GM12878 (cell line): ENCODE results near the gene SERPINB6. TPM values are rescaled to one million over a fixed set of nuclear protein-coding genes. Genes with fewer than 3 reads are reported as not detected.

Source experiments
- BCL11A ChIP-seq: IDR thresholded peaks from 2 replicates; pipeline ENCODE4 v1.6.1; 2011; ENCODE audit warnings: low read depth, low read length
- CBX5 ChIP-seq: sonication (generic); IDR thresholded peaks from 2 replicates; pipeline ENCODE4 v1.6.1; 2016; ENCODE audit warnings: low read depth, moderate library complexity, mild to moderate bottlenecking, inconsistent platforms
- CEBPB ChIP-seq, 2 experiments: fragments of 150-350 bp in 1 of 2; IDR thresholded peaks; 2 replicates each; pipeline ENCODE4 v1.6.1; 2012 to 2014; ENCODE audit warnings: low read depth in 2 of 2, low read length in 2 of 2, borderline replicate concordance in 1 of 2, inconsistent platforms in 1 of 2
- CREM ChIP-seq: IDR thresholded peaks from 2 replicates; pipeline ENCODE4 v1.6.1; 2014; ENCODE audit warnings: antibody characterized with exemption, low read depth
- EED ChIP-seq: sonication (generic); IDR thresholded peaks from 2 replicates; pipeline ENCODE4 v1.6.1; 2016; ENCODE audit warnings: antibody characterized with exemption, low read depth
- ETV6 ChIP-seq, 2 experiments: fragments of 450-650 bp in 1 of 2; IDR thresholded peaks in 1 of 2; conservative IDR thresholded peaks in 1 of 2; 2 replicates each; pipeline ENCODE4 v1.6.1; 2014; ENCODE audit warnings: antibody characterized with exemption in 1 of 2, borderline replicate concordance in 1 of 2, low read depth in 1 of 2, mild to moderate bottlenecking in 1 of 2, moderate library complexity in 1 of 2
- JUNB ChIP-seq: IDR thresholded peaks from 2 replicates; pipeline ENCODE4 v1.6.1; 2016; ENCODE audit warnings: antibody characterized with exemption, mild to moderate bottlenecking
- POLR2A ChIP-seq: IDR thresholded peaks from 2 replicates; pipeline ENCODE4 v1.6.1; 2011; ENCODE audit warnings: low read depth, mild to moderate bottlenecking, low read length
- RAD21 ChIP-seq: IDR thresholded peaks from 2 replicates; pipeline ENCODE4 v1.6.1; 2011; ENCODE audit warnings: mild to moderate bottlenecking, low read depth, low read length, moderate library complexity; ENCODE audit not compliant: insufficient read depth
- RAD51 ChIP-seq: fragments of 450-650 bp; IDR thresholded peaks from 2 replicates; pipeline ENCODE4 v1.6.1; 2016; ENCODE audit warnings: moderate library complexity, mild to moderate bottlenecking, inconsistent platforms
- RCOR1 ChIP-seq: conservative IDR thresholded peaks from 2 replicates; pipeline ENCODE4 v1.6.1; 2012; ENCODE audit warnings: low read depth, low read length, improper control_type of control experiment
- TCF12 ChIP-seq: IDR thresholded peaks from 2 replicates; pipeline ENCODE4 v1.6.1; 2011; ENCODE audit warnings: low read depth, mild to moderate bottlenecking, low read length
- YY1 ChIP-seq: IDR thresholded peaks from 2 replicates; pipeline ENCODE4 v1.6.1; 2011; ENCODE audit warnings: low read depth, mild to moderate bottlenecking, low read length
- ZBED1 ChIP-seq: IDR thresholded peaks from 2 replicates; pipeline ENCODE4 v1.6.1; 2016; ENCODE audit warnings: borderline replicate concordance
- polyA plus RNA-seq, 11 experiments: library from polyadenylated mRNA; depleted of rRNA in 4 of 11; unstranded in 6 of 11; stranded (reverse) in 5 of 11; fragments of >200 nt; fragmentation: Nextera tagmentation in 4 of 11; fragmentation: Illumina TruSeq in 1 of 11; extraction: Ambion mirVana in 4 of 11; extraction: Trizol in 1 of 11; gene quantifications; 1 replicate in 1 of 11; 2 replicates in 10 of 11; pipeline versions ENCODE4 v1.2.1 to v1.2.3, GENCODE V29; 2011 to 2016; ENCODE audit warnings: inconsistent platforms in 2 of 11, missing spikeins in 2 of 11, low read depth in 1 of 11
- total RNA-seq, 4 experiments: library from RNA; depleted of rRNA in 3 of 4; stranded (reverse); fragments of >200 nt in 3 of 4; fragmentation: Illumina TruSeq in 1 of 4; extraction: Trizol in 1 of 4; gene quantifications; 2 replicates each; pipeline versions ENCODE4 v1.2.1 to v1.2.3, GENCODE V29; 2013 to 2021
- TF ChIP-seq, protein P1 (sequence below): fragments of 450-650 bp; conservative IDR thresholded peaks from 2 replicates; pipeline ENCODE4 v1.6.1; 2017; ENCODE audit warnings: mild to moderate bottlenecking, moderate library complexity
- TF ChIP-seq, protein P2 (sequence below): IDR thresholded peaks from 2 replicates; pipeline ENCODE4 v1.6.1; 2011; ENCODE audit warnings: low read depth, mild to moderate bottlenecking, low read length, moderate library complexity, borderline replicate concordance; ENCODE audit errors: extremely low read depth
- TF ChIP-seq, protein P3 (sequence below): fragments of 450-650 bp; IDR thresholded peaks from 2 replicates; pipeline ENCODE4 v1.6.1; 2017; ENCODE audit warnings: mild to moderate bottlenecking
- TF ChIP-seq, protein P4 (sequence below): IDR thresholded peaks from 2 replicates; pipeline ENCODE4 v1.6.1; 2012; ENCODE audit warnings: low read length, inconsistent platforms
- TF ChIP-seq, protein P5 (sequence below): fragments of 450-650 bp; IDR thresholded peaks from 2 replicates; pipeline ENCODE4 v1.6.1; 2017; ENCODE audit warnings: borderline replicate concordance

SERPINB6 gene
- total and polyA plus RNA-seq, 10 of the 15 experiments (the other 5 are each of a cell fraction or from before 2014, with no cell fraction given), result 0.37 to 2.2 (median 0.68) TPM; not detected in 1

DNA sequence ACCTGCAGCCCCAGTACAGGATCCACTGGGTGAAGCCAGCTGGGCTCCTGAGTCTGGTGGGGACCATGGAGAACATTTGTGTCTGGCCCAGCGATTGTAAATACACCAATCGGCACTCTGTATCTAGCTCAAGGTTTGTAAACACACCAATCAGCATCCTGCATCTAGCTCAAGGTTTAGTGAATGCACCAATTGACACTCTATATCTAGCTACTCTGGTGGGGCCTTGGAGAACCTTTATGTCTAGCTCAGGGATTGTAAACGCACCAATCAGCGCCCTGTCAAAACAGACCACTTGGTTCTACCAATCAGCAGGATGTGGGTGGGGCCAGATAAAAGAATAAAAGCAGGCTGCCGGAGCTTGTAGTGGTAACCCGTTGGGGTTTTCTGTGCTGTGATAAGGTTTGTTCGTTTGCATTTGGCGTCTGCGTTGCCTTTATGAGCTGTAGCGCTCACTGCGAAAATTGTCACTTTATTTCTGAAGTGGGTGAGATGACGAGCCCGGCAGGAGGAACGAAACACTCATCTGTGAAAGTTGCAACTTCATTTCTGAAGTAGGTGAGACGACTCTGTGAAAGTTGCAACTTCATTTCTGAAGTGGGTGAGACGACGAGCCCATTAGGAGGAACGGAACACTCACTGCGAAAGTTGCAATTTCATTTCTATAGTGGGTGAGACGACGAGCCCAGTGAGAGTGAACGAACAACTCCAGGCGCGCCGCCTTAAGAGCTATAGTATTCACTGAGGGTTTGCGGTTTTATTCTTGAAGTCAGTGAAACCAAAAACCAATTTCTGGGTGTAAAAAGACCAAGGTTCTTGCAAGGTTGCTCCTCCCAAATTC, 31.1 kb downstream of the SERPINB6 start (continued):
- TF ChIP-seq, protein P1, sequence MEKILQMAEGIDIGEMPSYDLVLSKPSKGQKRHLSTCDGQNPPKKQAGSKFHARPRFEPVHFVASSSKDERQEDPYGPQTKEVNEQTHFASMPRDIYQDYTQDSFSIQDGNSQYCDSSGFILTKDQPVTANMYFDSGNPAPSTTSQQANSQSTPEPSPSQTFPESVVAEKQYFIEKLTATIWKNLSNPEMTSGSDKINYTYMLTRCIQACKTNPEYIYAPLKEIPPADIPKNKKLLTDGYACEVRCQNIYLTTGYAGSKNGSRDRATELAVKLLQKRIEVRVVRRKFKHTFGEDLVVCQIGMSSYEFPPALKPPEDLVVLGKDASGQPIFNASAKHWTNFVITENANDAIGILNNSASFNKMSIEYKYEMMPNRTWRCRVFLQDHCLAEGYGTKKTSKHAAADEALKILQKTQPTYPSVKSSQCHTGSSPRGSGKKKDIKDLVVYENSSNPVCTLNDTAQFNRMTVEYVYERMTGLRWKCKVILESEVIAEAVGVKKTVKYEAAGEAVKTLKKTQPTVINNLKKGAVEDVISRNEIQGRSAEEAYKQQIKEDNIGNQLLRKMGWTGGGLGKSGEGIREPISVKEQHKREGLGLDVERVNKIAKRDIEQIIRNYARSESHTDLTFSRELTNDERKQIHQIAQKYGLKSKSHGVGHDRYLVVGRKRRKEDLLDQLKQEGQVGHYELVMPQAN, result no peak
- peak in 1 of 2 experiments; percentile 98; a peak in 2 of 4 replicates for TF ChIP-seq CEBPB (IDR thresholded peaks at IDR 0.05; ENCODE audit: borderline replicate concordance in 1 of 2, low read depth in 2 of 2, low read length in 2 of 2)
- peak; percentile 72 for TF ChIP-seq POLR2A
- 0 out of 2 replicates have a peak, but pooled peaks have one; percentile 33 for TF ChIP-seq YY1
- TF ChIP-seq TCF12, result peak; percentile 71; the same call in 1 of the 2 replicates
- TF ChIP-seq, protein P2, sequence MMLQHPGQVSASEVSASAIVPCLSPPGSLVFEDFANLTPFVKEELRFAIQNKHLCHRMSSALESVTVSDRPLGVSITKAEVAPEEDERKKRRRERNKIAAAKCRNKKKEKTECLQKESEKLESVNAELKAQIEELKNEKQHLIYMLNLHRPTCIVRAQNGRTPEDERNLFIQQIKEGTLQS, result no peak
- TF ChIP-seq BCL11A, result peak; percentile 98
- TF ChIP-seq RCOR1, result 0 out of 2 replicates have a peak, but pooled peaks have one; percentile 86
- no peak for TF ChIP-seq RAD21
- TF ChIP-seq, protein P3, sequence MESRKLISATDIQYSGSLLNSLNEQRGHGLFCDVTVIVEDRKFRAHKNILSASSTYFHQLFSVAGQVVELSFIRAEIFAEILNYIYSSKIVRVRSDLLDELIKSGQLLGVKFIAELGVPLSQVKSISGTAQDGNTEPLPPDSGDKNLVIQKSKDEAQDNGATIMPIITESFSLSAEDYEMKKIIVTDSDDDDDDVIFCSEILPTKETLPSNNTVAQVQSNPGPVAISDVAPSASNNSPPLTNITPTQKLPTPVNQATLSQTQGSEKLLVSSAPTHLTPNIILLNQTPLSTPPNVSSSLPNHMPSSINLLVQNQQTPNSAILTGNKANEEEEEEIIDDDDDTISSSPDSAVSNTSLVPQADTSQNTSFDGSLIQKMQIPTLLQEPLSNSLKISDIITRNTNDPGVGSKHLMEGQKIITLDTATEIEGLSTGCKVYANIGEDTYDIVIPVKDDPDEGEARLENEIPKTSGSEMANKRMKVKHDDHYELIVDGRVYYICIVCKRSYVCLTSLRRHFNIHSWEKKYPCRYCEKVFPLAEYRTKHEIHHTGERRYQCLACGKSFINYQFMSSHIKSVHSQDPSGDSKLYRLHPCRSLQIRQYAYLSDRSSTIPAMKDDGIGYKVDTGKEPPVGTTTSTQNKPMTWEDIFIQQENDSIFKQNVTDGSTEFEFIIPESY, result no peak
- TF ChIP-seq EED, result peak; percentile 96
- TF ChIP-seq ZBED1, result peak; percentile 98
- TF ChIP-seq ETV6 (conservative IDR thresholded peaks at IDR 0.05 in 1 of 2, IDR thresholded peaks at IDR 0.05 in 1 of 2; ENCODE audit: borderline replicate concordance in 1 of 2, low read depth in 1 of 2), result peak in 1 of 2 experiments; percentile 88; a peak in 1 of 4 replicates
- TF ChIP-seq, protein P4, sequence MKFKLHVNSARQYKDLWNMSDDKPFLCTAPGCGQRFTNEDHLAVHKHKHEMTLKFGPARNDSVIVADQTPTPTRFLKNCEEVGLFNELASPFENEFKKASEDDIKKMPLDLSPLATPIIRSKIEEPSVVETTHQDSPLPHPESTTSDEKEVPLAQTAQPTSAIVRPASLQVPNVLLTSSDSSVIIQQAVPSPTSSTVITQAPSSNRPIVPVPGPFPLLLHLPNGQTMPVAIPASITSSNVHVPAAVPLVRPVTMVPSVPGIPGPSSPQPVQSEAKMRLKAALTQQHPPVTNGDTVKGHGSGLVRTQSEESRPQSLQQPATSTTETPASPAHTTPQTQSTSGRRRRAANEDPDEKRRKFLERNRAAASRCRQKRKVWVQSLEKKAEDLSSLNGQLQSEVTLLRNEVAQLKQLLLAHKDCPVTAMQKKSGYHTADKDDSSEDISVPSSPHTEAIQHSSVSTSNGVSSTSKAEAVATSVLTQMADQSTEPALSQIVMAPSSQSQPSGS, result peak; percentile 98
- TF ChIP-seq CREM, result peak; percentile 93
- TF ChIP-seq CBX5, result peak; percentile 93
- peak; percentile 46; the same call in 1 of the 2 replicates for TF ChIP-seq RAD51
- peak; percentile 99 for TF ChIP-seq JUNB
- TF ChIP-seq, protein P5, sequence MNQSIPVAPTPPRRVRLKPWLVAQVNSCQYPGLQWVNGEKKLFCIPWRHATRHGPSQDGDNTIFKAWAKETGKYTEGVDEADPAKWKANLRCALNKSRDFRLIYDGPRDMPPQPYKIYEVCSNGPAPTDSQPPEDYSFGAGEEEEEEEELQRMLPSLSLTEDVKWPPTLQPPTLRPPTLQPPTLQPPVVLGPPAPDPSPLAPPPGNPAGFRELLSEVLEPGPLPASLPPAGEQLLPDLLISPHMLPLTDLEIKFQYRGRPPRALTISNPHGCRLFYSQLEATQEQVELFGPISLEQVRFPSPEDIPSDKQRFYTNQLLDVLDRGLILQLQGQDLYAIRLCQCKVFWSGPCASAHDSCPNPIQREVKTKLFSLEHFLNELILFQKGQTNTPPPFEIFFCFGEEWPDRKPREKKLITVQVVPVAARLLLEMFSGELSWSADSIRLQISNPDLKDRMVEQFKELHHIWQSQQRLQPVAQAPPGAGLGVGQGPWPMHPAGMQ, result no peak
